K562 (cell line): ENCODE results near the gene EIF3K. TPM values are rescaled to one million over a fixed set of nuclear protein-coding genes. Genes with fewer than 3 reads are reported as not detected.

Experiments
- ATAC-seq: fragments of 200-7000 bp; cut with Tn5 transposase; 3 replicates; pipeline ENCODE4 v1.9.1; 2020; ENCODE audit warnings: moderate library complexity
- BruUV-seq: library from RNA; stranded (reverse); fragments of 400-500 nt; replicated peaks from 2 replicates; lab custom pipeline; 2021; lab: Mats Ljungman, UMichigan
- CTCF ChIA-PET: fragments of 300-600 bp; formaldehyde crosslinking; extraction: SDS; loops from one replicate; lab custom pipeline; 2021; ENCODE audit warnings: low intra/inter-chr PET ratio; lab: Yijun Ruan, JAX
- POLR2A ChIA-PET: fragments of 300-600, 350-650 bp; sonication (Branson Sonifier 250); formaldehyde crosslinking; extraction: SDS; loops from one replicate; lab custom pipeline; 2021; ENCODE audit warnings: antibody characterized with exemption, inconsistent platforms; lab: Yijun Ruan, JAX
- DNase-seq, 4 experiments: peaks; one replicate each; pipeline versions ENCODE4 v3.0.0 to v3.0.0-alpha.2; 2011 to 2018; ENCODE audit warnings: low spot score in 3 of 4, mixed read lengths in 3 of 4; ENCODE audit errors: extremely low read depth in 1 of 4
- FAIRE-seq: peaks from 2 replicates; lab custom pipeline; 2011; peaks lifted over from hg19 to GRCh38; lab: Jason Lieb, UNC
- H2AFZ ChIP-seq: 2 replicates; pipeline ENCODE4 v1.6.0; 2011; ENCODE audit warnings: low read depth, low read length, control low read depth, inconsistent platforms
- H3K27ac ChIP-seq: fragments of 200-600 bp; 3 replicates; pipeline ENCODE4 v1.8.0; 2011; ENCODE audit warnings: low read depth, mild to moderate bottlenecking, control low read depth, inconsistent platforms, low read length, moderate library complexity, mixed read lengths; ENCODE audit errors: extremely low read depth
- H3K27me3 ChIP-seq, 2 experiments: fragments of 300-600 bp in 1 of 2; 2 replicates in 1 of 2; 3 replicates in 1 of 2; pipeline versions ENCODE4 v1.6.0 to v1.8.0; 2011; ENCODE audit warnings: inconsistent platforms in 2 of 2, low read length in 2 of 2, mild to moderate bottlenecking in 1 of 2, mixed read lengths in 1 of 2, moderate library complexity in 1 of 2; ENCODE audit not compliant: control insufficient read depth in 2 of 2, insufficient read depth in 2 of 2
- H3K36me3 ChIP-seq: fragments of 300-600 bp; 3 replicates; pipeline ENCODE4 v1.8.0; 2011; ENCODE audit warnings: mild to moderate bottlenecking, low read length, inconsistent platforms; ENCODE audit not compliant: control insufficient read depth, insufficient read depth
- H3K4me1 ChIP-seq, 2 experiments: fragments of 200-600 bp in 1 of 2; replicated peaks in 1 of 2; 2 replicates in 1 of 2; 3 replicates in 1 of 2; pipeline versions ENCODE4 v1.5.1 to v1.8.0; 2011; ENCODE audit warnings: inconsistent platforms in 2 of 2, low read length in 2 of 2, mild to moderate bottlenecking in 1 of 2, mixed read lengths in 1 of 2, moderate library complexity in 1 of 2; ENCODE audit not compliant: control insufficient read depth in 2 of 2, insufficient read depth in 2 of 2
- H3K4me2 ChIP-seq: 2 replicates; pipeline ENCODE4 v1.6.1; 2011; ENCODE audit warnings: low read length, control low read depth, inconsistent platforms, mixed read lengths; ENCODE audit not compliant: insufficient read depth
- H3K4me3 ChIP-seq: fragments of 200-600 bp; sonication (generic), shearing (Covaris generic); 2 replicates; pipeline ENCODE4 v1.5.1; 2016; ENCODE audit warnings: control low read depth, inconsistent platforms
- H3K79me2 ChIP-seq: fragments of 200-600 bp; 3 replicates; pipeline ENCODE4 v1.8.0; 2011; ENCODE audit warnings: low read length, inconsistent platforms; ENCODE audit not compliant: control insufficient read depth, insufficient read depth
- H3K9ac ChIP-seq, 2 experiments: 2 replicates each; pipeline versions ENCODE4 v1.6.0 to v1.6.1; 2011; ENCODE audit warnings: low read depth in 2 of 2, low read length in 2 of 2, control low read depth in 1 of 2, inconsistent platforms in 1 of 2, mild to moderate bottlenecking in 1 of 2, mixed read lengths in 1 of 2; ENCODE audit not compliant: insufficient read depth in 1 of 2
- H3K9me1 ChIP-seq: one replicate; pipeline ENCODE4 v1.6.0; 2011; ENCODE audit warnings: inconsistent platforms, mild to moderate bottlenecking, low read length, moderate library complexity; ENCODE audit not compliant: control insufficient read depth, insufficient read depth
- H3K9me3 ChIP-seq: replicated peaks from 2 replicates; pipeline ENCODE4 v1.5.1; 2011; ENCODE audit warnings: low read depth, low read length, inconsistent platforms; ENCODE audit not compliant: control insufficient read depth, insufficient read depth
- H4K20me1 ChIP-seq: replicated peaks from 2 replicates; pipeline ENCODE4 v1.6.1; 2011; ENCODE audit warnings: low read length, inconsistent platforms, mixed read lengths; ENCODE audit not compliant: control insufficient read depth, insufficient read depth
- CAMTA2 ChIP-seq: fragments of 250-450 bp; sonication (Bioruptor Pico); conservative IDR thresholded peaks from 2 replicates; pipeline ENCODE4 v1.5.1; 2022
- DPF2 ChIP-seq: fragments of 450-650 bp; IDR thresholded peaks from 2 replicates; pipeline ENCODE4 v1.6.1; 2016
- ELF4 ChIP-seq: fragments of 450-650 bp; formaldehyde crosslinking; IDR thresholded peaks from 2 replicates; pipeline ENCODE4 v1.4.0; 2022; ENCODE audit warnings: missing genetic modification characterization
- FOS ChIP-seq: IDR thresholded peaks from 3 replicates; pipeline ENCODE4 v1.6.1; 2011; ENCODE audit not compliant: insufficient read length; ENCODE audit errors: extremely low read depth
- MECOM ChIP-seq: fragments of 250-450 bp; sonication (Bioruptor Pico); IDR thresholded peaks from 2 replicates; pipeline ENCODE4 v1.8.0; 2022; ENCODE audit warnings: inconsistent platforms
- MEIS2 ChIP-seq: fragments of 450-650 bp; IDR thresholded peaks from 2 replicates; pipeline ENCODE4 v1.6.1; 2014; ENCODE audit warnings: mild to moderate bottlenecking; ENCODE audit not compliant: partially characterized antibody
- NFATC3 ChIP-seq: fragments of 450-650 bp; IDR thresholded peaks from 2 replicates; pipeline ENCODE4 v1.6.1; 2017; ENCODE audit warnings: mild to moderate bottlenecking
- NFIX ChIP-seq: fragments of 250-450 bp; sonication (Bioruptor Pico); IDR thresholded peaks from 2 replicates; pipeline ENCODE4 v1.4.0; 2020; ENCODE audit warnings: low read depth, mild to moderate bottlenecking, moderate library complexity
- POU5F1 ChIP-seq: fragments of 150-350 bp; IDR thresholded peaks from 2 replicates; pipeline ENCODE4 v1.6.1; 2014; ENCODE audit warnings: borderline replicate concordance, low read length, low read depth, mild to moderate bottlenecking; ENCODE audit not compliant: partially characterized antibody
- RAD51 ChIP-seq: fragments of 450-650 bp; IDR thresholded peaks from 2 replicates; pipeline ENCODE4 v1.7.1; 2016; ENCODE audit warnings: low read depth, mild to moderate bottlenecking, borderline replicate concordance
- SIN3A ChIP-seq, 2 experiments: fragments of 150-350 bp in 1 of 2; IDR thresholded peaks; 2 replicates each; pipeline ENCODE4 v1.6.1; 2011 to 2016; ENCODE audit warnings: borderline replicate concordance in 2 of 2, low read depth in 2 of 2, low read length in 2 of 2, mild to moderate bottlenecking in 2 of 2, moderate library complexity in 2 of 2; ENCODE audit not compliant: control insufficient read depth in 1 of 2
- TAF1 ChIP-seq: IDR thresholded peaks from 2 replicates; pipeline ENCODE4 v1.6.1; 2011; ENCODE audit warnings: mild to moderate bottlenecking, low read length, moderate library complexity; ENCODE audit not compliant: insufficient read depth, control insufficient read depth, severe bottlenecking; ENCODE audit errors: extremely low read depth
- TAL1 ChIP-seq: fragments of 450-650 bp; IDR thresholded peaks from 2 replicates; pipeline ENCODE4 v1.6.1; 2016; ENCODE audit warnings: mild to moderate bottlenecking
- ZMIZ1 ChIP-seq, 2 experiments: fragments of 150-350 bp in 1 of 2; IDR thresholded peaks; 2 replicates each; pipeline ENCODE4 v1.6.1; 2012 to 2016; ENCODE audit warnings: low read depth in 2 of 2, low read length in 2 of 2, mild to moderate bottlenecking in 1 of 2, moderate library complexity in 1 of 2
- ZNF316 ChIP-seq: fragments of 450-650 bp; IDR thresholded peaks from 2 replicates; pipeline ENCODE4 v1.6.1; 2016
- WGBS: fragments of 100-300 bp; shearing (Covaris generic); methylation state at CpG from one replicate; pipeline ENCODE4 v1.1.6; 2016; ENCODE audit warnings: low coverage, mixed read lengths; ENCODE audit not compliant: insufficient coverage; ENCODE audit errors: missing lambda C conversion rate; 5-methylcytosine and 5-hydroxymethylcytosine counted together
- in situ Hi-C: fragments of 300-500 bp; cut with MboI; formaldehyde crosslinking; loops from 4 replicates; pipeline ENCODE4 v1.15.0; 2018; ENCODE audit warnings: inconsistent platforms, mixed read lengths
- intact Hi-C: fragments of 100-400 bp; cut with micrococcal nuclease; formaldehyde crosslinking; loops from 2 replicates; pipeline ENCODE4 v1.14.2; 2022
- polyA plus RNA-seq, 8 experiments: library from polyadenylated mRNA; depleted of rRNA in 4 of 8; stranded (reverse) in 5 of 8; unstranded in 3 of 8; fragments of >200 nt; fragmentation: Nextera tagmentation in 2 of 8; fragmentation: Illumina TruSeq in 1 of 8; extraction: Ambion mirVana in 2 of 8; extraction: Trizol in 1 of 8; gene quantifications; 2 replicates each; pipeline versions ENCODE4 v1.2.1 to v1.2.3, GENCODE V29; 2011 to 2014; ENCODE audit warnings: inconsistent platforms in 1 of 8, missing spikeins in 1 of 8
- total RNA-seq, 7 experiments: library from RNA; depleted of rRNA in 6 of 7; stranded (reverse); fragments of >200 nt in 6 of 7; fragmentation: Illumina TruSeq in 2 of 7; extraction: Trizol in 2 of 7; gene quantifications; 2 replicates each; pipeline versions ENCODE4 v1.2.1 to v1.2.3, GENCODE V29; 2011 to 2021; ENCODE audit warnings: low replicate concordance in 1 of 7

The EIF3K gene
- total and polyA plus RNA-seq, 9 of the 15 experiments (the other 6 are each of a cell fraction or from before 2014, with no cell fraction given) = 387 to 1,827 (median 733) TPM

GRCh38 chr19:38676023-38676877, 57.3 kb downstream of the EIF3K start:
- intact Hi-C loops = loop anchor here (5.0 kb wide), 2 partner anchors 39 to 51 kb away; no protein-coding TSS in a partner anchor
- in situ Hi-C loops = no loop called here
- H3K9ac ChIP-seq = peak overlapping the region; percentile 70 to 85
- peaks cover 53 to 79% of the 10 kb centered on the region in 2 experiments for H3K4me1 ChIP-seq
- H3K4me2 ChIP-seq = peak overlapping the region; percentile 77
- H3K4me3 ChIP-seq = no peak overlapping the region; the same call in 1 of the 2 replicates
- no peaks in the 10 kb centered on the region for H3K27me3 ChIP-seq
- no peaks in the 10 kb centered on the region for H3K9me3 ChIP-seq
- peak; percentile 95 for FAIRE-seq
- H2AFZ ChIP-seq = no peak overlapping the region
- DNase-seq = peak; percentile 62 to 96 (median 83)
- peak overlapping the region; percentile 89 for H3K27ac ChIP-seq
- no peaks in the 10 kb centered on the region; the same call in 1 of the 2 replicates for H4K20me1 ChIP-seq
- WGBS = under 1% methylated on average over 12 of the region's 13 CpGs
- H3K9me1 ChIP-seq = peaks cover 3% of the 10 kb centered on the region
- peak; percentile 90 for ATAC-seq
- ChIA-PET CTCF (no interaction called here), POLR2A (interaction anchor here (0.6 to 3.1 kb wide), 5 partner anchors 10 to 340 kb away, joined by 3 to 31 read pairs (median 3); partner anchors contain the start of gene MAP4K1)
- peaks cover 90% of the 10 kb centered on the region for H3K79me2 ChIP-seq
- no TSS peak for BruUV-seq
- peaks cover 56% of the 10 kb centered on the region for H3K36me3 ChIP-seq
- TF ChIP-seq RAD51 (peak; percentile 48; the same call in 1 of the 2 replicates), CAMTA2 (CRISPR knock-in tag) (no peak), MEIS2 (peak; percentile 56), FOS (peak; percentile 30), ELF4 (CRISPR knock-in tag) (0 out of 2 replicates have a peak, but pooled peaks have one; percentile 72), MECOM (peak; percentile 99), SIN3A (IDR thresholded peaks at IDR 0.05; ENCODE audit: borderline replicate concordance in 2 of 2, control insufficient read depth in 1 of 2, low read depth in 2 of 2, low read length in 2 of 2) (peak in 1 of 2 experiments; percentile 79; a peak in 1 of 4 replicates), TAL1 (peak; percentile 97), TAF1 (peak; percentile 17), POU5F1 (no peak), DPF2 (peak; percentile 99), ZMIZ1 (IDR thresholded peaks at IDR 0.05; ENCODE audit: low read depth in 2 of 2, low read length in 2 of 2) (peak in 1 of 2 experiments; percentile 91; a peak in 2 of 4 replicates), NFIX (no peak), ZNF316 (peak; percentile 72), NFATC3 (peak; percentile 83; the same call in 1 of the 2 replicates)
